AG04450 (cell line): ENCODE data around the gene DNMT3B. TPM values are rescaled to one million over a fixed set of nuclear protein-coding genes. Genes with fewer than 3 reads are reported as not detected.
"Not testable (repeated sequence)": the region's sequence is repeated elsewhere in the genome, so short reads cannot be mapped to it uniquely, and the experiment has no call there.

Experiments
- CTCF ChIA-PET: fragments of 300-600, 350-600 bp; formaldehyde crosslinking; extraction: SDS; loops from one replicate; lab custom pipeline; 2022; ENCODE audit warnings: antibody characterized with exemption, inconsistent platforms; lab: Charles Lee
- POLR2A ChIA-PET: fragments of 350-600 bp; formaldehyde crosslinking; extraction: SDS; loops from one replicate; lab custom pipeline; 2021; ENCODE audit warnings: antibody characterized with exemption, inconsistent platforms; lab: Yijun Ruan, JAX
- DNase-seq: peaks from one replicate; pipeline ENCODE4 v3.0.0-alpha.2; 2011; ENCODE audit warnings: low read depth, low spot score
- H3K27ac ChIP-seq: one replicate; pipeline ENCODE4 v1.5.1; 2012; ENCODE audit warnings: low read depth, low read length, control low read depth
- H3K27me3 ChIP-seq: one replicate; pipeline ENCODE4 v1.6.0; 2012; ENCODE audit warnings: low read length; ENCODE audit not compliant: control insufficient read depth, insufficient read depth
- H3K4me3 ChIP-seq: 2 replicates; pipeline ENCODE4 v1.5.1; 2011; ENCODE audit warnings: mild to moderate bottlenecking, low read depth, low read length, control low read depth
- H3K9me3 ChIP-seq: 2 replicates; pipeline ENCODE4 v1.5.1; 2012; ENCODE audit warnings: low read length; ENCODE audit not compliant: control insufficient read depth, insufficient read depth
- CTCF ChIP-seq: IDR thresholded peaks from 2 replicates; pipeline ENCODE4 v1.5.1; 2011; ENCODE audit warnings: low read depth, low read length, control low read depth, inconsistent platforms
- polyA plus RNA-seq: library from polyadenylated mRNA; depleted of rRNA; stranded (reverse); fragments of >200 nt; gene quantifications from 2 replicates; pipeline ENCODE4 v1.2.3, GENCODE V29; 2011

DNMT3B gene
- polyA plus RNA-seq, 1 experiment, result 1.8 TPM

DNA sequence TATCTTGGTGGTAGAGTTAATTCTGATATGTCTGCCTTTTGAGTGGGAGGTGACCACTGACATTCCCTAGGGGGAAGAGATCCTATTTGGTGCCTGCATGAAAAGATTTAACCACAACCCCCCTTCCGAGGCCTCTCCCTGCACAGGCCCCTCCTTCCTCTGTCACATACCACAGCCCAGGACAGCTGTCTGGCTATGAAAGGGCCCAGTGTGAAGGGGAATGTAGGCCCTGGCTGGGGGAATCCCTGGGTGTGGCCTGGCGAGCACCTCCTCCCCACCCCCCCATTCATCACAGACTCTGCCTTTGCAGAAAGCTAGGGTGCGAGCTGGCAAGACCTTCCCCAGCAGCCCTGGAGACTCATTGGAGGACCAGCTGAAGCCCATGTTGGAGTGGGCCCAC is 30.1 kb downstream of the DNMT3B start:
- ChIA-PET CTCF (interaction anchor here (0.6 to 3.7 kb wide), 6 partner anchors 13 to 507 kb away, joined by 3 to 31 read pairs (median 6); no protein-coding TSS in a partner anchor), POLR2A (no interaction called here)
- no peak for TF ChIP-seq CTCF
- Histone ChIP-seq H3K27me3 (no peaks in the 10 kb centered on the region), H3K27ac (no peak overlapping the region), H3K4me3 (no peak overlapping the region), H3K9me3 (no peaks in the 10 kb centered on the region)
- no peak for DNase-seq

- POLR2A ChIA-PET, result no interaction called here
- Histone ChIP-seq H3K9me3 (no peaks in the 10 kb centered on the region), H3K27me3 (no peaks in the 10 kb centered on the region), H3K27ac (no peak overlapping the region), H3K4me3 (no peak overlapping the region)
- TF ChIP-seq CTCF, result no peak
- no peak for DNase-seq
- CTCF ChIA-PET, result interaction anchor here (0.6 to 2.4 kb wide), 4 partner anchors 14 to 507 kb away, joined by 3 to 7 read pairs (median 4); no protein-coding TSS in a partner anchor
These were observed 30.7 kb downstream of the DNMT3B start for GRCh38 chr20:32792731-32793458.

DNA sequence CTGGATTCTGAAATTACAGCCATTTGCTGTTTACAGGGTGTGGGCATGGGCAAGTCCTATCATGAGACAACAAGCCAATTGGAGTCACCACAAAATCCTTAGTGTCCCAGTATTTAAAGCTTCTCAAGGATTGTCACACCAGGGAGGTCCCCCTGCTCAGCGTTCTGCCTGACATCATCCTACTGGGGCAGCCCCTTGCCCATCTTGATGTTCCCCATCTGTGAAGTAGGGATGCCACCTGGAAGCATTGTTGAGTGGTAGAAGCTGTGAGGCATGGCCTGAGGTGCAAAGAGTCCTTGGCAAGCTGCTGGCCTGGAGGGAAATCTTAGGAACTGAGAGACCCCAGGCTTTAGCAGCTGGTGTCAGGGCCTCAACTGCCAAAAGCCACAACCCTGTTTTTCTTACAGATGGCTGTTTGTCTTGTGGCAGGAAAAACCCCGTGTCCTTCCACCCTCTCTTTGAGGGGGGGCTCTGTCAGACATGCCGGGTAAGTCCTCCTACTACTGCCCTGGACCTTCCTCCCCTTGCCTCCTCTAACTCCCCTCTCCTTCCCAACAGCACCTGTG is 34.3 kb downstream of the DNMT3B start:
- CTCF ChIA-PET, result interaction anchor here (1.3 to 2.8 kb wide), 3 partner anchors 12 to 148 kb away, joined by 3 to 10 read pairs (median 5); no protein-coding TSS in a partner anchor
- Histone ChIP-seq H3K4me3 (no peak overlapping the region), H3K27ac (no peak overlapping the region), H3K27me3 (no peaks in the 10 kb centered on the region), H3K9me3 (no peaks in the 10 kb centered on the region)
- TF ChIP-seq CTCF, result no peak
- no peak for DNase-seq
- POLR2A ChIA-PET, result no interaction called here

DNA sequence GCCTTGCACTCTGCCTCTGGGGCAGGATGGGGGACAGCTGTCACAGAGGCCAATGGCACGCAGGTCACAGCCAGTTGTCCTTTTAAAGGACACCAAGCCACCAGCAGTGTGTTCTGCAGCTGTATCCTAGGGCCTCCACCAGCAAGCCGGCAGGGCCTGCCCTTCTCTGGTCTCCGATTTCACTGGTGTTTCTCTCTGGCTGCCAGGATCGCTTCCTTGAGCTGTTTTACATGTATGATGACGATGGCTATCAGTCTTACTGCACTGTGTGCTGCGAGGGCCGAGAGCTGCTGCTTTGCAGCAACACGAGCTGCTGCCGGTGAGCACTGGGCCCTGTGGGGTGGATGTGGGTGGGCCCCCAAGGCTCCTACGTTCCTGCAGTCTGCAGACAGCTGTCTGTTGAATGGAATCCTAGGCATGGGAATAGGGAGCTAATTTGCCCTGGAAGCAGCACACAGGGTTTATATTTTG is 34.8 kb downstream of the DNMT3B start:
- no peak for TF ChIP-seq CTCF
- POLR2A ChIA-PET, result no interaction called here
- Histone ChIP-seq H3K27me3 (no peaks in the 10 kb centered on the region), H3K27ac (peak overlapping the region; percentile 52), H3K4me3 (no peak overlapping the region), H3K9me3 (no peaks in the 10 kb centered on the region)
- peak; percentile 10 for DNase-seq
- CTCF ChIA-PET, result interaction anchor here (1.3 to 1.5 kb wide), 2 partner anchors 12 to 148 kb away, joined by 3 to 5 read pairs; no protein-coding TSS in a partner anchor

DNA sequence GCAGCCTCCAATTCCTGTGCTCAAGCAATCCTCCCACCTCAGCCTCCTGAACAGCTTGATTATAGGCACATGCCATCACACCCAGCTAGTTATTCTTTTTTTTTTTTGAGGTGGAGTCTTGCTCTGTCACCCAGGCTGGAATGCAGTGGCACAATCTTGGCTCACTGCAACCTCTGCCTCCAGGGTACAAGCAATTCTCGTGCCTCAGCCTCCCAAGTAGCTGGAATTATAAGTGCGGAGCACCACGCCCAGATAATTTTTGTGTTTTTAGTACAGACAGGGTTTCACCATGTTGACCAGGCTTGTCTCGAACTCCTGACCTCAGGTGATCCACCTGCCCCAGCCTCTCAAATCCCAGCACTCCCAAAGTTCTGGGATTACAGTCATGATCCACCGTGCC is 35.4 kb downstream of the DNMT3B start:
- POLR2A ChIA-PET, H3K27ac ChIP-seq, DNase-seq, H3K9me3 ChIP-seq, H3K27me3 ChIP-seq, H3K4me3 ChIP-seq: not testable (repeated sequence)
- CTCF ChIA-PET, result interaction anchor here (1.5 to 1.6 kb wide), 2 partner anchors 8 to 147 kb away, joined by 5 read pairs; no protein-coding TSS in a partner anchor
